Gastroesophageal sphincter (tissue), 3 donors: ENCODE measurements around the gene DYNLT3.

Experiments used
- CTCF ChIP-seq, 4 experiments: fragments of 200-600 bp in 2 of 4; fragments of 450-650 bp in 2 of 4; sonication (generic) in 1 of 4; IDR thresholded peaks; one replicate each; pipeline ENCODE4 v1.5.1; 2017 to 2019; ENCODE audit warnings: antibody characterized with exemption in 4 of 4, mild to moderate bottlenecking in 2 of 4, moderate library complexity in 2 of 4
- EP300 ChIP-seq: sonication (generic); formaldehyde crosslinking; IDR thresholded peaks from one replicate; pipeline ENCODE4 v1.6.1; 2017; ENCODE audit warnings: antibody characterized with exemption, mild to moderate bottlenecking
- POLR2A ChIP-seq, 2 donors: fragments of 450-650 bp; IDR thresholded peaks; one replicate each; pipeline ENCODE4 v1.6.1; 2017; ENCODE audit warnings: antibody characterized with exemption in 2 of 2, mild to moderate bottlenecking in 2 of 2, moderate library complexity in 1 of 2
- POLR2AphosphoS5 ChIP-seq: sonication (generic); formaldehyde crosslinking; IDR thresholded peaks from one replicate; pipeline ENCODE4 v1.6.1; 2017; ENCODE audit warnings: antibody characterized with exemption

GRCh38 chrX:37796805-37797204, 50.6 kb downstream of the DYNLT3 start:
- TF ChIP-seq POLR2A (IDR thresholded peaks at IDR 0.05) (no peak), CTCF (IDR thresholded peaks at IDR 0.05) (no peak), EP300 (no peak), POLR2AphosphoS5 (no peak)
